Osteocyte (in vitro differentiated cells): ENCODE results near the gene RGS3. TPM values are rescaled to one million over a fixed set of nuclear protein-coding genes. Genes with fewer than 3 reads are reported as not detected.

Experiments
- DNase-seq: peaks from one replicate; pipeline ENCODE4 v3.0.0; 2021; ENCODE audit warnings: mixed read lengths; ENCODE audit not compliant: unreplicated experiment; ENCODE audit errors: extremely low spot score
- H3K27ac Mint-ChIP-seq: one replicate; pipeline ENCODE4 v1.8.0; 2021; ENCODE audit warnings: mild to moderate bottlenecking, mixed read lengths; ENCODE audit not compliant: unreplicated experiment
- H3K27me3 Mint-ChIP-seq: one replicate; pipeline ENCODE4 v1.8.0; 2021; ENCODE audit warnings: mixed read lengths; ENCODE audit not compliant: unreplicated experiment
- H3K36me3 Mint-ChIP-seq: one replicate; pipeline ENCODE4 v1.8.0; 2021; ENCODE audit warnings: mixed read lengths; ENCODE audit not compliant: unreplicated experiment
- H3K4me1 Mint-ChIP-seq: one replicate; pipeline ENCODE4 v1.8.0; 2021; ENCODE audit warnings: mixed read lengths; ENCODE audit not compliant: unreplicated experiment
- H3K4me3 Mint-ChIP-seq: one replicate; pipeline ENCODE4 v1.8.0; 2021; ENCODE audit warnings: mild to moderate bottlenecking, moderate library complexity, mixed read lengths; ENCODE audit not compliant: unreplicated experiment
- H3K9me3 Mint-ChIP-seq: one replicate; pipeline ENCODE4 v1.8.0; 2021; ENCODE audit warnings: mixed read lengths; ENCODE audit not compliant: unreplicated experiment
- total RNA-seq: library from RNA; stranded (reverse); gene quantifications from 2 replicates; pipeline ENCODE4 v1.2.1, GENCODE V29; 2021
- TF ChIP-seq, protein P1 (sequence below): fragments of 200-600 bp; sonication (generic); IDR thresholded peaks from 2 replicates; pipeline ENCODE4 v1.5.0; 2021; ENCODE audit warnings: antibody characterized with exemption, mild to moderate bottlenecking, moderate library complexity

RGS3 gene
- total RNA-seq, 1 donor from 2014 or later: 67.8 TPM

DNA sequence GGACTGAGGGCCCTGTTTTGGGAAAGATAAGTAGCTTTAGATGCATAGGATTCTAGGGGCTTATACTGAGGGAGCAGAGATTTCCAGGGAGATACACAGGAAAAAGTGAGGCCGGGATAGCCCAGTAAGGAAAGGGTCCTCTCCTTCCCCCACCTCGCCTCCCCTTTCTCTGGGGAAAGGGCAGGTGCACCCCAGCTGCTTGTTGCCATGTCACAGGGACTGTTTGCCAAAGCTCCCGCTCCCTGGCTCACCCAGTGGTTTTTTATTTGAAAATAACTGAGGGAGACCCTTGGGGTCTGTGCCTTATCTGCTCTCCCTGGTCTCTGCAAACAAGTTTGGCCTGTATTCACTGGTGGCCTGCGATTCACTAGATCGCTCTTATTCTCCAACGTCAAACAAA, 51.2 kb downstream of the RGS3 start:
- H3K36me3 Mint-ChIP-seq: no peaks in the 10 kb centered on the region
- peaks cover 17% of the 10 kb centered on the region for H3K4me1 Mint-ChIP-seq

DNA sequence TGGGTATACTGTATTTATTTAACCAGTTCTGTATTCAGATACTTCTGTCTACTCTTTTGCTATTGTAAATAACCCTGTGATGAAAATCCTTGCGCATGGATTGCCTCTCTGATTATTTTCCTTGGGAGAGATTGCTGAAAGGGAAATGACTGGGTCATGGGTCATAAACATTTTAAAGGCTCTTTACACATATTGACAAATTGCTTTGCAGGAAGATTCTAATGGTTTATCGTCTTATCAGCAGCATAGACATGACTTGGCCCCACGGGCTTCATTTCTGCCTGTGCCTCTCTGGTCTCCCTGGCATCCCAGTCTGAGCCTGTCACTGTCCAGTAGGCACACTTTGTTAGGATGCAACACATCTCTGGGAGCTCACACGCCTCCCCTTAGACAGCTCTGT, 52.3 kb downstream of the RGS3 start:
- no peaks in the 10 kb centered on the region for H3K36me3 Mint-ChIP-seq
- peaks cover 24% of the 10 kb centered on the region for H3K4me1 Mint-ChIP-seq
- no peak for DNase-seq
- H3K27ac Mint-ChIP-seq: no peak overlapping the region
- H3K9me3 Mint-ChIP-seq: no peaks in the 10 kb centered on the region
- no peaks in the 10 kb centered on the region for H3K27me3 Mint-ChIP-seq
- H3K4me3 Mint-ChIP-seq: no peak overlapping the region
- TF ChIP-seq, protein P1, sequence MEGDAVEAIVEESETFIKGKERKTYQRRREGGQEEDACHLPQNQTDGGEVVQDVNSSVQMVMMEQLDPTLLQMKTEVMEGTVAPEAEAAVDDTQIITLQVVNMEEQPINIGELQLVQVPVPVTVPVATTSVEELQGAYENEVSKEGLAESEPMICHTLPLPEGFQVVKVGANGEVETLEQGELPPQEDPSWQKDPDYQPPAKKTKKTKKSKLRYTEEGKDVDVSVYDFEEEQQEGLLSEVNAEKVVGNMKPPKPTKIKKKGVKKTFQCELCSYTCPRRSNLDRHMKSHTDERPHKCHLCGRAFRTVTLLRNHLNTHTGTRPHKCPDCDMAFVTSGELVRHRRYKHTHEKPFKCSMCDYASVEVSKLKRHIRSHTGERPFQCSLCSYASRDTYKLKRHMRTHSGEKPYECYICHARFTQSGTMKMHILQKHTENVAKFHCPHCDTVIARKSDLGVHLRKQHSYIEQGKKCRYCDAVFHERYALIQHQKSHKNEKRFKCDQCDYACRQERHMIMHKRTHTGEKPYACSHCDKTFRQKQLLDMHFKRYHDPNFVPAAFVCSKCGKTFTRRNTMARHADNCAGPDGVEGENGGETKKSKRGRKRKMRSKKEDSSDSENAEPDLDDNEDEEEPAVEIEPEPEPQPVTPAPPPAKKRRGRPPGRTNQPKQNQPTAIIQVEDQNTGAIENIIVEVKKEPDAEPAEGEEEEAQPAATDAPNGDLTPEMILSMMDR: no peak

More for the DNA sequence above, 51.2 kb downstream of the RGS3 start:
- no peak overlapping the region for H3K4me3 Mint-ChIP-seq
- no peaks in the 10 kb centered on the region for H3K9me3 Mint-ChIP-seq
- no peaks in the 10 kb centered on the region for H3K27me3 Mint-ChIP-seq
- H3K27ac Mint-ChIP-seq: no peak overlapping the region
- no peak for DNase-seq
- TF ChIP-seq, protein P1: no peak

DNA sequence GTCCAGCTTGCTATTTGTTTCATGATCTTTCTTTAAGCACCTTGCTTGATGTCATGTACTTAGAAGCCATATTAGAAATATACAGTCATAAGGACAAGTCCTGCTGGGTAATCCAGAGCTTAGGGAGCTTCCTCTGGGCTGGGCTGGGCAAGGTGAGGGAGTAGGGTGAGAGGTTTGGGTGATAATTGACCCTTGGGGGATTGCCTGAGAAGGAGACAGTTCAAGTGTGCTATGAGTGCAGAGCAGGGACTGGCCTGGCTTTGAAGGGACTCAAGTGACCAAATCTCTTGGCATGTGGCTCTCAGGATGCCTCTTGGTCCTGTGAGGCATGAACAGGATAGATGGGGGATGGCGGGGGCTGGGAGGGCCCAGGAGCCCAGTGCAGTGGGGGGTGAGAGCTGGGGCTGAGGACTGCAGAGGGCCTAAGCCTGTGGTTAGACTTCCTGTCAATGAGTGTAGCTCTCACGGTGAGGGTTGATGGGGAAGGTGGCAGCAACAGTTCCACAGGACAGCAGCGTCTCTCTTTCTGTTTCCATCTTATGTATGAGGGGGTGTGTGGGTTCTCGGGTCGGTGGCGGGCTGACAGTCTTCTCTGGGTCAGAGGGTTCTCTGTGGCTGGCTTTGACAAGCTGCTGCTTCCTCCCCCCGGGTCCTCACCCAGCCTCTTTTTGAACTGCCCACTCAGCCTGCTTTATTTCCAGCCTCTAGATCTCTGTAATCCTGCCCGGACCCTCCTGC, 53.5 kb downstream of the RGS3 start:
- H3K9me3 Mint-ChIP-seq: no peaks in the 10 kb centered on the region

DNA sequence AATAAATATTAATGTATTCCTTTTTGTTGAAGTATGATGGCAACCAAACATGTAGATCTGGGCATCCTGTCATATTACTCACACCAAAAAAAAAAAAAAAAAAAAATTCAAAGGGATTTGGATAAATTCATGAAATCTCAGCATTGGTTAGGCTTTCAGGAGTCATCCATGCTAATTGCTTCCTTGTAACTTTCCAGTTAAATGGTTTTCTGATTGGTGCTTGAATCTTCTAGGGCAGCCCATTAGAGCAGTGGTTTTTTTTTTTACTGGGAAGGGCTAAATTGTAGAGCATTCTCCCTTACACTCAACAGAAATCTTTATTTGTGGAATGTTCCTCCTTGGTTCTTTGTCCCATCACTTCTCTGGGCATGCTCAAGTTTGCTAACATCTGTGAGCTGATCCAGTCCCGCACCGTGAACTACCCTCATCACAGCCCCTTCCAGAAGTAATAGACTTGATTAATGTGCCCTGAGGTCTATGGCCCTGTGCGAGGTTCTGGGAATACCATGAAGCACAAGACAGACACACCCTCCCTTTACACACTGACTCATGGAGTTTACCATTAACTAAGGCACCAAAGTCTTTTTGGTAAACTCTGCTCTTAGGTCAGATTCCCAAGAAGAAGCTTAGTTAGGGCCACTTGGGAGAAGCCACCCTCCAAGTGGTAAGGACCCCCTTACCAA, 56.0 kb downstream of the RGS3 start:
- Mint-ChIP-seq H3K36me3 (no peaks in the 10 kb centered on the region), H3K9me3 (no peaks in the 10 kb centered on the region), H3K4me3 (no peak overlapping the region), H3K4me1 (peaks cover 39% of the 10 kb centered on the region), H3K27ac (no peak overlapping the region), H3K27me3 (no peaks in the 10 kb centered on the region)
- TF ChIP-seq, protein P1: no peak
- no peak for DNase-seq

More for the DNA sequence above, 53.5 kb downstream of the RGS3 start:
- Mint-ChIP-seq H3K27ac (no peak overlapping the region), H3K4me1 (peaks cover 26% of the 10 kb centered on the region), H3K36me3 (no peaks in the 10 kb centered on the region), H3K4me3 (no peak overlapping the region), H3K27me3 (no peaks in the 10 kb centered on the region)
- TF ChIP-seq, protein P1: no peak
- DNase-seq: no peak

DNA sequence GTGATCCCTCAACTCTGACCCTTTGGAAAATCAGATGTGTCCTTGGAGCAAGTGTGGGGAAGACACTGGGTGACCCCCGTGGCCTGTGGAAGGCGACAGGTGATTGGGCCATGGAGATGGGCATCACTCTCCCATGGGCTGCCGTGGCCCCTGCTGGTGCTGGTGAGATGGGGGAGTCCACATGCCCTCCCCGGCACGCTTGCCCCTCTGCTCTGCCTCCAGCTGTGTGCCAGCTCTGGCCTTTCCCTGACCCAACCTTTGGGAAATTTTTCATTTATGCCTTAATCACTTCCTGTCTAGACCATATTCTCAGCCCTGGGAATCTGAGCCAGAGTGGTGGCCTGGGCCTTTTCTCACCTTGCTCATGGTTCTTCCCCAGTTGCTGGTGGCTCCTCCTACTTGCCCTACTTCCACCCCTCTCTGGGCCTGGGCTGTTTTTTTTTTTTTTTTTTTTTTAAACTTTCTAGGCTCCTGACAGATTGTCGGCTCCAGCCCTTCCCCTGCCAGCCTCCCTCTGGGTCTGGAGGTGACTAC, 56.6 kb downstream of the RGS3 start:
- peaks cover 45% of the 10 kb centered on the region for H3K4me1 Mint-ChIP-seq
- H3K4me3 Mint-ChIP-seq: no peak overlapping the region
- DNase-seq: no peak
- no peaks in the 10 kb centered on the region for H3K9me3 Mint-ChIP-seq
- H3K27me3 Mint-ChIP-seq: no peaks in the 10 kb centered on the region
- no peak overlapping the region for H3K27ac Mint-ChIP-seq
- TF ChIP-seq, protein P1: no peak
- H3K36me3 Mint-ChIP-seq: no peaks in the 10 kb centered on the region
